GM12874 (cell line): Measurements from ENCODE around the gene ZC3H18.

Source experiments
- TF ChIP-seq, protein P1 (sequence below): IDR thresholded peaks from 2 replicates; pipeline ENCODE4 v1.5.1; 2011; ENCODE audit warnings: low read depth, mild to moderate bottlenecking, control low read depth, low read length, moderate library complexity; ENCODE audit not compliant: insufficient read depth

ZC3H18 gene

DNA sequence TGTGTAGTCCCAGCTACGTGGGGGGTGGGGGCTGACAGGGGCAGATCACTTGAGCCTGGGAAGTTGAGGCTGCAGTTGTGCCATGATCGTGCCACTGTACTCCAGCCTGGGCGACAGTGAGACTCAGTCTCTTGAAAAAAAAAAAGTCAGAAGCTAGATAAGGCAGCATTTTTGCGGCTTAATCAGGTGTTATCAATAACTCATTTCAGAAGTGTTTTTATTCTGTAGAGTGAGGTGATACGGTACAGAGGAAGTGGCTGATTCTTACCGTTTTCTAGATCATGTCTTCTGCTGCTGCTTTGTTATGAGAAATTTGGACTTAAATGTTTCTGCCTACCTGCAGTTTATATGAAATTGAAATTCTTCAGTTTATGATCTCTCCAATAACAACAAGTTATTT is 18.6 kb downstream of the ZC3H18 start:
- TF ChIP-seq, protein P1, sequence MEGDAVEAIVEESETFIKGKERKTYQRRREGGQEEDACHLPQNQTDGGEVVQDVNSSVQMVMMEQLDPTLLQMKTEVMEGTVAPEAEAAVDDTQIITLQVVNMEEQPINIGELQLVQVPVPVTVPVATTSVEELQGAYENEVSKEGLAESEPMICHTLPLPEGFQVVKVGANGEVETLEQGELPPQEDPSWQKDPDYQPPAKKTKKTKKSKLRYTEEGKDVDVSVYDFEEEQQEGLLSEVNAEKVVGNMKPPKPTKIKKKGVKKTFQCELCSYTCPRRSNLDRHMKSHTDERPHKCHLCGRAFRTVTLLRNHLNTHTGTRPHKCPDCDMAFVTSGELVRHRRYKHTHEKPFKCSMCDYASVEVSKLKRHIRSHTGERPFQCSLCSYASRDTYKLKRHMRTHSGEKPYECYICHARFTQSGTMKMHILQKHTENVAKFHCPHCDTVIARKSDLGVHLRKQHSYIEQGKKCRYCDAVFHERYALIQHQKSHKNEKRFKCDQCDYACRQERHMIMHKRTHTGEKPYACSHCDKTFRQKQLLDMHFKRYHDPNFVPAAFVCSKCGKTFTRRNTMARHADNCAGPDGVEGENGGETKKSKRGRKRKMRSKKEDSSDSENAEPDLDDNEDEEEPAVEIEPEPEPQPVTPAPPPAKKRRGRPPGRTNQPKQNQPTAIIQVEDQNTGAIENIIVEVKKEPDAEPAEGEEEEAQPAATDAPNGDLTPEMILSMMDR, result no peak

DNA sequence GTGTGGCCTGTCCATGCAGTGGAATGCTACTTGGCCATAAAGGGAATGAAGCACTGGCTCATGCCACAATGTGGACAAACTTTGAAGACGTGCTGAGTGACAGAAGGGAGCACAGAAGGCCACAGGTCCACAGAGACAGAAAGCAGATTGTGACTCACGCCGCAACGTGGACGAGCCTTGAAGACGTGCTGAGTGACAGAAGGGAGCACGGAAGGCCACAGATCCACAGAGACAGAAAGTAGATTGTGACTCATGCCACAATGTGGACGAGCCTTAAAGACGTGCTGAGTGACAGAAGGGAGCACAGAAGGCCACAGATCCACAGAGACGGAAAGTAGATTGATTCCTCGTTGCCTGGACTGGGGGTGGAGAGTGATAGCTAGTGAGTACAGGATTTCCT is 19.2 kb downstream of the ZC3H18 start:
- TF ChIP-seq, protein P1, result no peak

DNA sequence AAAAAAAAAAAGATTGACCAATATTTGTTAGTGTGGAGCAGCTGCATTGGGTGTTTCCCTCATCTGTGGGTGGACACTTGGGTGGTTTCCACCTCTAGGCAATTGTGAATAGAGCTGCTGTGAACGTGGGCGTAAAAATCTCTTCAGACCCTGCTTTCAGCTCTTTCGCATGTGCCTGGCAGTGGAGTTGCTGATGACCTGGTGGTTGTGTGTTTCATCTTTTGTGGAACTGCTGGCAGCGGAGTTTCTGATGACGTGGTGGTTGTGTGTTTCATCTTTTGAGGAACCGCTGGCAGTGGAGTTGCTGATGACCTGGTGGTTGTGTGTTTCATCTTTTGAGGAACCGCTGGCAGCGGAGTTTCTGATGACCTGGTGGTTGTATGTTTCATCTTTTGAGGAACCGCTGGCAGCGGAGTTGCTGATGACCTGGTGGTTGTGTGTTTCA is 21.4 kb downstream of the ZC3H18 start:
- TF ChIP-seq, protein P1, result no peak

DNA sequence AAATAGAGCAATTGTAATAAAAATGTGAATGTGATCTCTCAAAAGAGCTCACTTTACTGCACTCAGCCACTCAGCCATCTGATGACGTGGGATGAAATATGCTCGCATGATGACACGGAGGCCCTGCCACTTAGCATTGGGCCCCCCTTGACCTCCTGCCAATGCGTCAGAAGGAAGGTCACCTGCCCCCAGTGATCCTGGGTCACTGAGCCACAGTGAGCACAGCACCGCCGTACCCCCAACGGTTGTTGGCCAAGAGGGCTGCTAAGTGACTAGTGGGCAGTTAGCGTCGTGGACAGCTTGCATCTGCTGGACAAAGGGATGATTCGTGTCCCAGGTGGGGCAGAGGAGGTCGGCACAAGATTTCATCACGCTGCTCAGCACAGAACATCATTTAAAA is 22.9 kb downstream of the ZC3H18 start:
- TF ChIP-seq, protein P1, result no peak

DNA sequence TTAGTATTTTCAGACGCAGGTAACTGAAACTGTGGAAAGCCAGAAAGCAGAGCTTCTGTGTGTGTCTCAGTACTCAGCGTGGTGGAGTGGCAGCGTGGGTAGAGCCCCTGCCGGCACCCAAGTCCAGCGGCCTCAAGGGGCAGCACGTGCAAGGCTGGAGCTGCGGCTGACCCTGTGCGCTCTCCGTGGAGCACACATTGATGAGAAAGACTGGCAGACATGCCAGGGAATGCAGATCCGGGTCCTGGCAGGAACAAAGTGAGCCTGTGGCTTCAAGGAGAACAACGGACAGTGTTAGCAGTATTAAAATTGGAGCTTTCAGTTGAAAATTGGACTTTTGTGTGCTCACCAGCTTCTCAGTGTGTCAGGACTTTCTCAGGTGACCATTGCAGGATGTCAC is 23.3 kb downstream of the ZC3H18 start:
- TF ChIP-seq, protein P1, result no peak

DNA sequence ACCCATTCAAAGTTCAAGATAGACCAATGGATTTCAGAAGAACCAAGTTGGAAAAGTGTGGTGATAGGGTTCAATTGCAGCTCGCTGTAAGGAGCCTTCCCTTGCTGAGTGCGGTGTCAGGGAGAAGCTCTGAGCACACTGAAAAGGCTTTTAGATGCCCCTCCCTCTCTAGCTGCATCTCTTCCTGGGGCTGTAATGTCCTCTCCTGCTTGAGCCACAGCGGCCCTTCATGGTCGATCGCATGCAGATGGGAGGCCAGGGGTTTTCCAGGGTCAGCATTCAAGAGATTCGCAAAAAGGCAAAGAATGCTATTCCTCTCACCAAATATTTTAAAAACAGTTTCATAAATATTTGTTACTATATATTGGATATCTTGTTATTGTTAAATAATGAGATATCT is 23.7 kb downstream of the ZC3H18 start:
- TF ChIP-seq, protein P1, result no peak

DNA sequence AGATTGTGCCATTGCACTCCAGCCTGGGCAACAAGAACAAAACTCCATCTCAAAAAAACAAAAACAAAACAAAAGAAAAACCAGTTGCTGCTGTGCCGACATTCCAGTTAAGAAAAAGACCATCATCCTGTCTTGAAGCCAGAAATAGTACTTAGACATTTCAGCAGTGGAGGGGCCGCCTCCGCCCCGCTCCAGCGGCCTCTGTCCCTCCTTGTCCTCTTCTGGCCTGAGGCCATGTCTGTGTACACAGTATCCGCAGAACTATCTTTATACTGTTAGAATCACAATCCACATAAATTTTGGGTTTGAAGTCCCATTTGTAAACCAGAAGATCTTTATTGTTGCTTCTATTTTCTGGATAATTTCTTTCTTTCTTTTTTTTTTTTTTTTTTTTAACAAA is 24.9 kb downstream of the ZC3H18 start:
- TF ChIP-seq, protein P1, result no peak

DNA sequence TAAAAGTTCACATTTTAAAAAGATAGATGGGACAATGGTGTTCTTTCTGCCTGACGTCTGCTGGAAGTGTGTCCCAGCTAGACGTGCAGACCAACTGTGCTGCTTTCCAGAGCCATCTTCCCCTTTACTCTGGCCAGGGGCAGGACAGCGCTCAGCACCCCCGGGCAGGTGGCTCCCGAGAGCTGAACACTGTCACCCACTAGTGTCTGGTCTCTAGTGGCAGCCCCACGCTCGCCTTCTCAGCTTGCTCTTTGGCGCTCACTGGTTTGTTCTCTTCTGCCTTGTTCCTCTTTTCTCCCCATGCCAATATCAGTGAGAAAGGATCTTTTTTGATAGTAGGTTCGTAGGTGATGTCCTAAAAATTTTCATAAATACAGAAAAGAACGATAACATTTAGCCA is 25.7 kb downstream of the ZC3H18 start:
- TF ChIP-seq, protein P1, result no peak
